Adrenal gland (tissue), 5 donors: ENCODE results near the gene RAP1GAP2.

ENCODE experiments used
- POLR2A ChIP-seq, 2 donors: fragments of 450-650 bp; IDR thresholded peaks; one replicate each; pipeline ENCODE4 v1.6.1; 2017; ENCODE audit warnings: antibody characterized with exemption in 2 of 2, mild to moderate bottlenecking in 2 of 2, moderate library complexity in 1 of 2
- TF ChIP-seq, protein P1 (sequence below), 6 experiments: fragments of 450-650 bp in 4 of 6; fragments of 200-600 bp in 2 of 6; sonication (generic) in 1 of 6; IDR thresholded peaks; 1 replicate in 5 of 6; 2 replicates in 1 of 6; pipeline versions ENCODE4 v1.5.1 to v1.8.0; 2016 to 2021; ENCODE audit warnings: antibody characterized with exemption in 6 of 6, mild to moderate bottlenecking in 2 of 6, moderate library complexity in 1 of 6
- donor health status: DM: no; HTN: no; CAD: no.

GRCh38 chr17:2898255-2898926 is 102.2 kb downstream of the RAP1GAP2 start:
- TF ChIP-seq, protein P1, sequence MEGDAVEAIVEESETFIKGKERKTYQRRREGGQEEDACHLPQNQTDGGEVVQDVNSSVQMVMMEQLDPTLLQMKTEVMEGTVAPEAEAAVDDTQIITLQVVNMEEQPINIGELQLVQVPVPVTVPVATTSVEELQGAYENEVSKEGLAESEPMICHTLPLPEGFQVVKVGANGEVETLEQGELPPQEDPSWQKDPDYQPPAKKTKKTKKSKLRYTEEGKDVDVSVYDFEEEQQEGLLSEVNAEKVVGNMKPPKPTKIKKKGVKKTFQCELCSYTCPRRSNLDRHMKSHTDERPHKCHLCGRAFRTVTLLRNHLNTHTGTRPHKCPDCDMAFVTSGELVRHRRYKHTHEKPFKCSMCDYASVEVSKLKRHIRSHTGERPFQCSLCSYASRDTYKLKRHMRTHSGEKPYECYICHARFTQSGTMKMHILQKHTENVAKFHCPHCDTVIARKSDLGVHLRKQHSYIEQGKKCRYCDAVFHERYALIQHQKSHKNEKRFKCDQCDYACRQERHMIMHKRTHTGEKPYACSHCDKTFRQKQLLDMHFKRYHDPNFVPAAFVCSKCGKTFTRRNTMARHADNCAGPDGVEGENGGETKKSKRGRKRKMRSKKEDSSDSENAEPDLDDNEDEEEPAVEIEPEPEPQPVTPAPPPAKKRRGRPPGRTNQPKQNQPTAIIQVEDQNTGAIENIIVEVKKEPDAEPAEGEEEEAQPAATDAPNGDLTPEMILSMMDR (IDR thresholded peaks at IDR 0.05), result no peak
- no peak for TF ChIP-seq POLR2A (IDR thresholded peaks at IDR 0.05)
